Kidney capillary endothelial cell (primary cell): Measurements from ENCODE around the gene KERA.

Experiments
- DNase-seq: peaks from one replicate; pipeline ENCODE4 v3.0.0-alpha.2; 2018; ENCODE audit warnings: low spot score

The KERA gene

DNA sequence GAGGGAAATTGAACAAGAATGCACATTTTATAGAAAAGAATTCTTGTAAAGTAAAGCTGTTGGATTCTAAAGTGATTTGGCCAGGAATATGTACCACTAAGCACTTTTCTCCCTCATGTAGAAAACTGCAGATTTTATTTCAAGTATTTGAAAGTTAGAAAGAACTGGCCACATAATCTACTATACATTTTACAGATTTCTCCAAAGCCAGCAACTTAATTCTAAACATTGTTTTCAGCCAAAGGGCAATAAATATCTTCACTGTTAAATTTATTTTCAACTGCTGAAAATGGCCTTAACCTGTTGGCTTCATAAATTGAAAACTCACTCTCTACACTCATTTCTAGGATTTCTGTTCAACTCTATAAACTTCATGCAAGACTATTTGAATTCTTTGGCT is 15.6 kb upstream of the KERA start:
- DNase-seq, result no peak

DNA sequence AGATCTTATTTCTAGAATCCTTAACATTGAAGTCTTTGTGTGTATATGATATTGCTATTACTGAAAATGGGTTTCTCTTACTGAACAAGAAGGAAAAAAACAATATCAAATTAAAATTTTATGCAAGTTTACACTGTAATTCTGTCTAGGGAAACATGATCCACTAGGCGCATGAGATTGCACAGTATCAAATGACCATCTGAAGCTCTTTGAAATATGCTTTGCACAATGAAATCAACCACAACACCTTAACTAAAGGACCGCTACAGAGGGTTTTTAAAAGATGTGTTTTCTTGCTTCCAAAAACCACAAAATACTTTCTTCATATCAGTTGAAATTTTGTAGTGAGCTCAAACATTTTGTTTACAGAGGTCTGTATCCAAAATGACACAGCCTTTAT is 15.1 kb upstream of the KERA start:
- DNase-seq, result no peak

GRCh38 chr12:91070936-91071335 is 13.1 kb upstream of the KERA start:
- no peak for DNase-seq

GRCh38 chr12:91065396-91065795 is 7.6 kb upstream of the KERA start:
- no peak for DNase-seq

GRCh38 chr12:91064640-91065039 is 6.8 kb upstream of the KERA start:
- no peak for DNase-seq

DNA sequence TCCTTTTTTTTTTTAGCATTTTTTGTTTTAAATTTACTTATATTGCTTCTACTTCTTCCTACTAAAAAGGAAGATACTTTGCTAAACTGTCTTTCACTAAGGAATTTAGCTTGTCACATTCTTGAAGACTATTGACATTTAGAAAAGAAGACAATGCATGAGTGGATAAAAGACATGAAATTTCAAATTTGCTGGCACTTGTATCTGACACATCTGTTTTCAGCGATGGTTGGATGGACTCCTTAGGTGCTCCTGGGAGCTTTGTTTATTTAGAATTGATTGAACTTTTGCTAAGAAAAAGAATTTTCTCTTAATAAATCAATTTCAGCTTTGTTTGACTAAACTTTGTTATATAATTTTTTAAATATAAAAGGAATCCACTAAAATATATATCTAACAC is 3.3 kb upstream of the KERA start:
- no peak for DNase-seq

DNA sequence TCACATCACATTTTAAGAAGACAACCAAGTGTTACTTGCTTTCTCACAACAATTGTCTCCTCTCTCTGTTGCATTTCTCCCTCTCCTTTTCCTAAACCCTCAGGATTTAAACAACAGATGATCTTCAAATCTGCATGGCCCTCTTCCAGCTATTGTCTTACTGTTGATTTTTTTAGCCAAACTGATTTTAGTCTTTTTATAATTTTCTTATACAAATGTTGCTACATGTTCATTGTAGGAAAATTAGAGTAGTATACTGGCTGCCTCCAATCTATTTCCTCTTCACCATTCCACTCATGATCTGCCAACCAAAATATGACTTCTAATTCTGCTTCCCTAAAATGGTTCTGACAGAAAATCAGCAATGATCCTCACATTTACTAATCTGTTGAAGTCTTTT is 1.4 kb upstream of the KERA start:
- DNase-seq, result no peak

DNA sequence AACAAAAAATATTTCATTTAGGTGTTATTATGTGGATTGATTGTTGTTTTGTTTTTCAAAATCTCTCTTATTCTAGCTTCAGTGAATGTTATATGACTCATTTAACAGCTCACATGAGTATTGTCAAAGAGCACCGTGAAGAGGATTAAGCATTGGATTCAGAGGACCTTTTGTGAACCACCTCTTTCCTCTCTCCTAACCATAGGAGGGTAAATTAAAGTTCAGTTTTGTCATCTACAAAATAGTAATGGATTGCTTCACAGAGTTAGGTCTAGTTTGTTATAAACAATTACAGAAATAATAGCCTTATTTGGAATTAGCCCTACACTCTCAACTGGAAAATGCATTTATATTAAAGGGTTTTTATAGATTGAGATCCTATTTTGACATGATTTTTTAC is 962 bp upstream of the KERA start:
- DNase-seq, result no peak

GRCh38 chr12:91056488-91056887 is 1.3 kb downstream of the KERA start:
- no peak for DNase-seq

GRCh38 chr12:91055976-91056375 is 1.8 kb downstream of the KERA start:
- no peak for DNase-seq

- no peak for DNase-seq
These were observed 3.7 kb downstream of the KERA start for GRCh38 chr12:91053951-91054715.

DNA sequence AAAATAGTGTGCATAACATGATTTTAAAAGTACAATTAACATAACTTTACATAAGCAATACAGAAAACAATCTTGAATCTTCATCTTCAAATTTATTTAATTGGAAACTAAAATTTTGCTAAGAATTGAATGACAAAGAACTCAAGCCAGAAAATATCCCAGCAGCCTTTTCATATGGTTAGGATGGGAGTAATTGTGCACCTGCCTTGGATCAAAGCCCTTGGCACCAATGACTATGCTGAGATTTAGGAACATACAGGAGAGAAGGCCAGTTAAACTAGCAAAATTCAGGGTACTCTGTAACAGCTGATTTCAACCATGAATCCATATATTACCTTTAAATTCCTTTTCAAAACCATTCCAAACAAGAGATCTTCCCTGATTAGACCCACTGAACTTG is 5.8 kb downstream of the KERA start:
- DNase-seq, result no peak

DNA sequence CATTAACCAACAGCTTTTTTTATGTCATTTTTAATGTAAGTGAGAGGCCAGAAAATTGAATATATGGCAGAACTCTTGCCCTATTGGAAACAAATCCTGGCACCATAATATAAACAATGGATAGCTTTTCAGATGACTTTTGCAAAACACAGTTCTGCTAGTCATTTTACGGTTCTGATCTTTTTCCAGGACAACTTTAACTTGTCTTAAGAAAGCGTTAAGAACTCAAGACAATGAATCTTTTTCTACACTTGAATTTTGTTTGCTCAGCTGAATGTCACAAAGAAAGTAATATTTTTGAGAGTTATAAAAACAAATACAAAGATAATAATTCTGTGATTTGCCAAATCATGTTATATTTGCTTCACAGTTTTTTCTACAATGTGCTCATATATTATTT is 13.2 kb downstream of the KERA start:
- no peak for DNase-seq

- no peak for DNase-seq
These were observed 14.4 kb downstream of the KERA start for GRCh38 chr12:91043408-91043807.

DNA sequence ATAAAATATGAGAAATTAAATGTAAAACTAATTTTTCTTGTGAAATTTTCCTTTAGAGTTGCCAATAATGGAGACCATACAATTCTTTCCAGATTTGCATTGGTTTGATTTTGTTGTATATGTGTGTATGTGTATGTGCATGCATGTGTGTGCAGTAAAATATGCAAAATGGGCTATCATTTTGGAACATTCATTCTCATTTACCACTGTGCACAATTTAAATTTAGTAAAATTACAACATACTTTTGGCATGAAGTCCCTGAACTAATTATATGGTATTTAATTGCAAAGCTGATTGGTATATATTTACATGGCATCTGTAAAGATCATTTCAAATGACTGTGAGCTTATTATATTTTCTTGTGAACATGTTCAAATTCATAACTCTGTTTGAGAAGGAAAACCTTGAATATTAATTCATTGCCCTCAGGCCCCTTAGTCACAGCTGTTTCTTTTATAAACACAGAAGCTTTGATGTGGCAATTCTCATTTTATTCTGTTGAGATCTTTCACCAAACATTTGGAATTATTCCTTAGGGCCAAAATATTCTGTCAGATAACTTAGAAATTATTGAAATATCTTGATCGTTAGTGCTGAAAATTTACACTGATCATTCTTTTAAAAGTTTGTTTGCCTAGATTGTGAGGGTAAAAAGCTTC is 17.6 kb downstream of the KERA start:
- no peak for DNase-seq

GRCh38 chr12:91037276-91037675 is 20.5 kb downstream of the KERA start:
- no peak for DNase-seq

DNA sequence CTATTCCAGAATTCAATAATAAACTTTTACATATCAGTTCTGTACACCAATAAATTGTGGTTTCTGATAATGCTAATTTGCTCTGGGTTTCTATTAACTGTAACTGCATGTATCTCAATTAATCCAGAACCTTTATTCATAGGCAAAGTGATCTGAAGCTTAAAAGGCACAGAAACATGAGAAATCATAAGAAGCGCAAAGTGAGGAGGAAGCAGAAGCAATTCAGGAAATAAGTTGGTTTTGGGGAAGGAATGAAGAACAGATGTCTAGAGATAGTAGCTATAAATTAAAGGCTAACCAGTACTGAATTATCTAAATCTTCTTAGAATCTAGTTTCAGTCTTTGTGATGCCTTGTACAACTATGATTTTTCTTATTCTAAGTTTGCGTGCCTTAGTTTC is 24.6 kb downstream of the KERA start:
- DNase-seq, result no peak

- DNase-seq, result no peak
These were observed 34.4 kb downstream of the KERA start for GRCh38 chr12:91023326-91024004.

DNA sequence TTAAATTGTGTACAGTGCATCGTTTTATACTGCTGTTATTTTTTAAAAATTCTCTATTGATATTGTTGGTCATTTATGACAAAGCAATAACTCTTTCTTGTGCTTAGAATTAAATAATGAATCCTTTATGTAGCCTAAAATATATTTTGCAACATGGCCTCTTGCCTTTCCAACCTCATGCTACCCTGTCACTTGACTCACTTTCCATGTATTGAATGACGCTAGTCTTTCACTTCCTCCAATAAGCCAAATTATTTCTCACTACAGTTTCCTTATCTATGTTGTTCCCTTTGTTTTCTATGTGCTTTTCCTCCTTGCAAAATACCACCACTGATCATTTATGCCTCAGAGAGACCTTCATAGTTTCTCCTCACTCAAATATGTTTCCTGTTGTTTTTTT is 36.7 kb downstream of the KERA start:
- no peak for DNase-seq

DNA sequence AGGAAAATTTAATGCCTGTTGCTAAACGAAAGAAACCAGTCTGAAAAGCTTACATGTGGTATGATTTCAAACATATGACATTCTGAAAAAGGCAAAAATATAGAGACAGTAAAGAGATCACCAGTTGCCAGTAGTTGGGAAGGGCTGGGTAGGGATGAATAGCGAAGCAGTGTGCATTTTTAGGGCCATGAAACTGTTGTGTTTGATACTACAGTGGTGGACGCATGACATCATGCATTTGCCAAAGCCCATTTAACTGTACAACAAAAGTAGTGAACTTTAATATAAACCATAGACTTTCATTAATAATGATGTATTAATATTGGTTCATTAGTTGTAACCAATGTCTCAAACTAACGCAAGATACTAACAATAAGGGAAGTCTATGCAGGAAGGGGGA is 38.4 kb downstream of the KERA start:
- DNase-seq, result no peak

DNA sequence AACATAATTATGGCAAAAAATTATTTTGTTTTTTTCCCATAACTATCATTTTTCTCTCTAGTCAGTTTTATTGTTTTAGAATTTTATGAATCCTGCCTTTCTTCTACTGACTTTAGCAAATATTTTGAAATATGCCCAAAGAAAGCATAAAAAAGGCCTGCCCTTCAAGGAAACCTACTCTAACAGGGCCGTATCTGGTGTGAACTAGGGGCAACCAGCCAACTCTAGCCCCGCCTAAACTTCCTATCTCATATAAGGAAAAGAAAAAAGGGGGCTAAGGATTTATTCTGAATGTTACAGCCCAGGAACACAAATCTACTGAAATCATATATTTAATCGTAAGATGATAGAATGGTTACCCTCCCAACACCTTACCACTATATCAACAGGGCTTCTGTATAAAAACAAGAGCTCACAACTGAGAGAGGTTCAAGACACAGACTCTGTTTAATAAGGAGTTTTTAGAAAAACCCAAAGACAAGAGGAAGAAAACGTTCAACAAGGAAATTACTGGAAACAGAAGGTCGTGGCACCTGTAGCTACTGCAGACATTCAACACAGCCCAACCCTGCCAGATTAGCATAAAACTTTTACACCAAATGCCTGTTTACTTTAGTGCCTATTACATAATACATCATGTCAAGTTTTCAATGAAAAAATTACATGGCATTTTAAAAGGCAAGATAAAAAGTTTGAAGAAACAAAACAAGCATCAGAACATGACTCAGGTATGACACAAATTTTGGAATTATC is 40.1 kb downstream of the KERA start:
- no peak for DNase-seq

- DNase-seq, result no peak
These were observed 40.8 kb downstream of the KERA start for GRCh38 chr12:91017043-91017442.
